SHP77 (cell line): ENCODE results near the gene MAP1LC3C.
A peak's percentile ranks its signal among the peaks of the same experiment; 100 is the strongest.
"Not testable (repeated sequence)": the region's sequence is repeated elsewhere in the genome, so short reads cannot be mapped to it uniquely, and the experiment has no call there.

Experiments used
- DNase-seq, 2 experiments: peaks; one replicate each; lab custom pipeline; 2025; lab: John Stamatoyannopoulos, UW

Gene MAP1LC3C

DNA sequence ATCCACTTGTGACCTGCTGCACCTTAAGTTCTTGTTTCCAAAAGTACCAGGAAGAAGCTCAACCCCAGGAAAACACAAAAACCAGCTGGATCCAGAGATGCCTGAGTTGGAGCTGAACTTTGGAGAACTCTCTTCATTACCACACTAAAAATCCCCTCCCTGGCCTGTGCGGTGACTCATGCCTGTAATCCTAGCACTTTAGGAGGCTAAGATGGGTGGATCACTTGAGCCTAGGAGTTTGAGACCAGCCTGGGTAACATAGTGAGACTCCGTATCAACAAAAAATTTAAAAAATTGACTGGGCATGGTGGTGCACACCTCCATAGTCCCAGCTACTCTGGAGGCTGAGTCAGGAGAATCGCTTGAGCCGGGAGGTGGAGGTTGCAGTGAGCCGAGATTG, 6.2 kb downstream of the MAP1LC3C start:
- DNase-seq, result no peak

- peak; percentile 82 to 89 for DNase-seq
Observed at GRCh38 chr1:241990040-241990439, 8.9 kb downstream of the MAP1LC3C start.

DNA sequence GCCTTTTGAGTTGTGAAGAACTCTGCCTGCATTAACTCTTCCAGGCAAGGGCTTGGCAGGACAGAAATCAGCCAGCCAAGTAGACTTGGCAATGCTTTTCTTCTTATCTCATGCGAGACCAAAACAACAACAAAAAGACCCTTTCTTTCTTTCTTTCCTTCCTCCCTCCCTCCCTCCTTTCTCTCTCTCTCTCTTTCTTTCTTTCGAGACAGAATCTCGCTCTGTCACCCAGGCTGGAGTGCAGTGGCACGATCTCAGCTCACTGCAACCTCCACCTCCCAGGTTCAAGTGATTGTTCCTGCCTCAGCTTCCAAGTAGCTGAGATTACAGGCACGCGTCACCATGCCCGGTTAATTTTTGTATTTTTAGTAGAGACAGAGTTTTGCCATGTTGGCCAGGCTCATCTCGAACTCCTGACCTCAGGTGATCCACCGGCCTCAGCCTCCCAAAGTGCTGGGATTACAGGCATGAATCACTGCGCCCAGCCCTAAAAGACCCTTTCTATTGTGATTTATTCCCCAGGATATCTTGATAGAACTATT, 10.4 kb downstream of the MAP1LC3C start:
- DNase-seq, result not testable (repeated sequence)

DNA sequence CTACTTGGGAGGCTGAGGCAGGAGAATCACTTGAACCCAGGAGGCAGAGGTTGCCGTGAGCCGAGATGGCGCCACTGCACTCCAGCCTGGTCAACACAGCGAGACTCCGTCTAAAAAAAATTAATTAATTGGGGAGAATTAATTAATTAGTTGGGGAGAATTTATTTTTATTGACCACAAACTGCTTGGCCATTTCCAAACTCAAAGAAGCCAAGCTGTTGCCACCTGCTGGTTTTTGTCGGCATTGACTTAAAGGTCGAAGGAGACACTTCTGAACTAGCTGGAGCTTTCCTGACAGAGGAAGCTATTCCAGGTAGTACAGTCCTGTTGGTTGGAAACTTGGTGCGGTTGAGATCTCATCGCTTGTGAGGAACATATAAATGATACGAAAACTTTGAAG, 13.1 kb downstream of the MAP1LC3C start:
- DNase-seq, result peak; percentile 23 to 45

DNA sequence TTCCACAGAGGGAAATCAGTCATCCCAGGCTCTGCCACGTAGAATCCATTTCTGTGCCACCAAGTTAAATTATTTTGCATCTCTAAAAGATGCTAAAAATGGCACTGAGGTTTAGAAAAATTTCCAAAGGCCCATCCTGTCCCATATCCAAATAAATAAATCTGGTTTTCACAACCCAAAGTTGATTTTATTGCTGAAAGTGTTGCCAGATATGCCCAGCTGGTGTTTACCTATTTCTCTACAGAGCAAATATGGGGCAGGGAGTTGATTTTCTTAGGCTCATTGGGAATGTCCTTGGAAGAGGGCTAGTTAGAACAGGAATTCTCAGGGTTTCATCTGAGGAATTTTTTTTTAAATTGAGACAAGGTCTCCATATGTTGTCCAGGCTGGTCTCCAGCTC, 19.0 kb downstream of the MAP1LC3C start:
- DNase-seq, result no peak

- no peak for DNase-seq
Observed at GRCh38 chr1:241979071-241979470, 19.8 kb downstream of the MAP1LC3C start.

DNA sequence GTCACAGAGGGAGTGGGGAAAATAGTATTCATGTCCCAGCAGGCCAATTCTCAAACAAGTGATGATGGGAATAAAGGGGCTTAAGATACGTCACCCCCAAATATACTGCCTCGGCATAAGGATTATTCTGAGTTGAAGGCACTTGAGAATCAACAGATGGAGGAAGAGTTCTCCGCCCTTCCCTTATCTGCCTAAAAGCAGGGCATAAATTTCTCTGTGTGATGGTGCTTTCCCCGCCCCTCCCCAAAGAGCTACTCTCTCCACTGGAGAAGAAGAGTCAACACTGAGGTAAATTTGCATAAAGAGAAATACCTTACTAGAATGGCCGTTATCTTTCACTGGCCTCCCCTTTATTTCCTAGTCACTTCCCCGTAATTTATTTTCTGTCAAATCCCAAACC, 22.7 kb downstream of the MAP1LC3C start:
- no peak for DNase-seq

- peak; percentile 56 to 64 for DNase-seq
Observed at GRCh38 chr1:241972703-241973369, 26.1 kb downstream of the MAP1LC3C start.

DNA sequence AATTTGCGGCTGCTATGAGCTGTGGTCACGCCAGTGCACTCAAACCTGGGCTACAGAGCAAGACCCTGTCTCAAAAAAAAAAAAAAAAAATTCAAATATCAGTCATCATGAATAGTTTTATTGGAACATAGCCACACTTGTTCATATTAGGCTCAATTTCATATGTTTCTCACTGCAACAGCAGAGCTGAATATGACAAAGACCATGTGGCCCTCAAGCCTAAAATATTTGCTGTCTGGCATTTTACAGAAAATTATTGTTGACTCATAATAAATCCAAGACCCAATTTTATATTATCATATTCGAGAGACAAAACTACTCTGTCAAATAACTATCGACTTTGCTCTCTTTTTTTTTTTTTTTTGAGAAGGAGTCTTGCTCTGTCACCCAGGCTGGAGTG, 30.3 kb downstream of the MAP1LC3C start:
- no peak for DNase-seq

GRCh38 chr1:241964550-241965282, 34.2 kb downstream of the MAP1LC3C start:
- DNase-seq, result no peak

GRCh38 chr1:241963722-241964121, 35.2 kb downstream of the MAP1LC3C start:
- no peak for DNase-seq

DNA sequence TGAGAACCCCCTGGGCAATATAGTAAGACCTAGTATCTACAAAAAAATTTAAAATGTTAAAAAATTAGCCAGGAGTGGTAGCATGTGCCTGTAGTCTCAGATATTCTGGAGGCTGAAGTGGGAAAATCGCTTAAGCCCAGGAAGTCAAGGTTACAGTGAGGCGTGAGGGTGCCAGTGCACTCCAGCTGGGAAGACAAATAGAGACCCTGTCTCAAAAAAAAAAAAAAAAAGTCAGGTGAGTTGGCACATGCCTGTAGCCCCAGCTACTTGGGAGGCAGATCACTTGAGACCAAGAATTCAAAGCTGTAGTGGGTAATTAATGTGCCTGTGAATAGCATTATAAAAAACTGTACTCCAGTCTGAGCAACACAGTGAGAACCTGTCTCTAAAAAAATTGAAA, 36.7 kb downstream of the MAP1LC3C start:
- DNase-seq, result no peak

DNA sequence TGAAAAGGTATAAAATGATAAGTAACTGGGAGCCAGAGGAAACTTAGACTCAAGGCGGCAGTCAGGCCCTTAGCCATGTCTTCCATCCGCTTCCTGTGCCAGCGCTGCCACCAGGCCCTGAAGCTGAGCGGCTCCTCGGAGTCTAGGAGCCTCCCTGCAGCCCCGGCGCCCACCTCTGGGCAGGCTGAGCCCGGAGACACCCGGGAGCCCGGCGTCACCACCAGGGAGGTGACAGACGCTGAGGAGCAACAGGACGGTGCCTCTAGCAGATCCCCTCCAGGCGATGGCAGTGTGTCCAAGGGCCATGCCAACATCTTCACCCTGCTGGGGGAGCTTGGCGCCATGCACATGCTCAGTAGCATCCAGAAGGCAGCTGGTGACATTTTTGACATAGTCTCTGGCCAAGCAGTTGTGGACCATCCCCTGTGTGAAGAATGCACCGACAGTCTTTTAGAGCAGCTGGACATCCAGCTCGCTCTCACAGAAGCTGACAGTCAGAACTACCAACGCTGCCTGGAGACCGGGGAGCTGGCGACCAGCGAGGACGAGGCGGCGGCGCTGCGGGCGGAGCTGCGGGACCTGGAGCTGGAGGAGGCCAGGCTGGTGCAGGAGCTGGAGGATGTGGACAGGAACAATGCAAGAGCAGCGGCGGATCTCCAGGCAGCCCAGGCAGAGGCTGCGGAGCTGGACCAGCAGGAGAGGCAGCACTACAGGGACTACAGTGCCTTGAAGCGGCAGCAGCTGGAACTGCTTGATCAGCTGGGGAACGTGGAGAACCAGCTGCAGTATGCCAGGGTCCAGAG, 41.0 kb downstream of the MAP1LC3C start, which contains the start of gene BECN2:
TSS of gene BECN2 (plus strand) at position 76 of the 803 bp plus-strand sequence. CDS start at position 76, 0 bp downstream.
- DNase-seq, result peak; percentile 83 to 84

GRCh38 chr1:241950390-241950789, 48.5 kb downstream of the MAP1LC3C start:
- DNase-seq, result no peak

DNA sequence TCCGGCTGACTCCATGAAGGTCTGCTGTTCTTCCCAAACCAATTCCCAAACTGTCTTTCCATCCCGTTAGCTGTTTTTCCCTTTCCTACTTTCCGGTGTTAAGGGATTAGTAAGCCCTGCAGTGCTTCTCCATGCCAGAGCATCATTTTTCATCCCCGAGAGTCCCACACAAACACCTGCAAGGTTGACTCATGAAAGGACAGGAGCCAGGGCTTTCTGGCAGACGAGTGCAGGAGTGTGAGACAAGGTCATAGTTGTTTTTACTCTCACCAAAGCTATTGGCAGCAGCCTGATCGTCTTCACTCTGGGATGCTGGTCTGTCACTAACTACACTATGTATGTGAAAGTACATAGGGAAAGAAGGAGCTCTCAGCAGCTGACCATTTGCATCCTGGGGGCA, 51.5 kb downstream of the MAP1LC3C start:
- DNase-seq, result no peak
